Measurements from ENCODE around the gene MROH7.

- TF ChIP-seq CTCF (CRISPR knock-in tag; IDR thresholded peaks at IDR 0.05) (no peak), E2F1 (CRISPR knock-in tag; IDR thresholded peaks at IDR 0.05) (no peak), TAF1 (CRISPR knock-in tag; IDR thresholded peaks at IDR 0.05) (no peak), PHB2 (IDR thresholded peaks at IDR 0.05; ENCODE audit: partially characterized antibody) (no peak), MED1 (CRISPR knock-in tag; IDR thresholded peaks at IDR 0.05) (no peak), ARID2 (CRISPR knock-in tag; IDR thresholded peaks at IDR 0.05; ENCODE audit: borderline replicate concordance) (no peak), NFYC (CRISPR knock-in tag; IDR thresholded peaks at IDR 0.05) (no peak)
Observed at GRCh38 chr1:54701066-54701465, 59.5 kb downstream of the MROH7 start.

All from HepG2 (cell line).